Measurements from ENCODE around the gene TCEAL2.
"Not testable (repeated sequence)": the region's sequence is repeated elsewhere in the genome, so short reads cannot be mapped to it uniquely, and the experiment has no call there.

DNA sequence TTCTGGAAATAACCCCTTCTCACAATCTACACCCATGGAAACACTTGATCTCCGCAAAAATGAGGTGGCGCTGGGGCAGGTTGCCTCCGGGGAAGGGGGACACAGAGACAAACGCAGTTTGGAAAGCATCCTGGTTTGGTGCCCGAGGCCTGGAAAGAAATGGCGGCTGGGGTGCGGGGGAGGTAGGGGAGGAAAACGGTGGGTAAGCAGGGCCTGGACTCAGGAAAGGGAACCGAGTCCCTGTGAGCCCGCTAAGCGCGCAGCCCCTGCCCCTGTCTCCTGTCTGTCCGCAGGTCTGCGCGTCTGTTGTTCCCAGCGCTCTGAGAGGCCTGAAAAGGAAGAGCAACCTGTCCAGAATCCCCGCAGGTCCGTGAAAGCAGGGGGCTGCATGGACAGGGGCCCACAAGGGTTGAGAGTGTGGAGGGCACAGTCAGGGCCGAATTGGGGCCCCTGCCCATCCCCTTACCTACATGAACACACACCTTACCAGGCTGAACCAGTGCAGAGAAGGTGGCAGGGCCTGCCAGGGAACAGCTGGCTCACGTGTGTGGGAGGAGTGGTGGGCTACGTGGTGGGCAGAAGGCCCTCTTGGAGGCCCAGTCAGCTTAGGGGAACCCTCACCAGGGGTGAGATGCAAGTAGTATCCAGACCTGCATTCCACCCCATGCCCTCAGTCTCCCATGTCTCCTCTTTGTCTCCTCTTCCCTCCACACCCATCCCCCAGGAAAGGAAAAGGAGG, 770 bp downstream of the TCEAL2 start:
- TF ChIP-seq CTCF (IDR thresholded peaks at IDR 0.05; ENCODE audit: low read depth, low read length); EZH2phosphoT487 (IDR thresholded peaks at IDR 0.05; ENCODE audit: low read depth): not testable (repeated sequence)
